ENCODE data around the gene FANK1.

Gene FANK1

GRCh38 chr10:125995726-125996304 is 99.5 kb downstream of the FANK1 start:
- Histone ChIP-seq H3K4me3 (ENCODE audit: low read depth in 1 of 2, low read length in 2 of 2) (no peak overlapping the region), H3K36me3 (ENCODE audit: insufficient read depth, low read length) (no peaks in the 10 kb centered on the region), H3K9ac (ENCODE audit: low read length) (no peak overlapping the region)

GRCh38 chr10:125997586-125997985 is 101.2 kb downstream of the FANK1 start:
- H3K9ac ChIP-seq (ENCODE audit: low read length), result no peak overlapping the region
- H3K4me3 ChIP-seq (ENCODE audit: low read depth in 1 of 2, low read length in 2 of 2), result no peak overlapping the region
- no peaks in the 10 kb centered on the region for H3K36me3 ChIP-seq (ENCODE audit: insufficient read depth, low read length)
- H3K27me3 ChIP-seq (ENCODE audit: control insufficient read depth in 1 of 2, insufficient read depth in 2 of 2, low read length in 2 of 2), result no peaks in the 10 kb centered on the region
- H3K27ac ChIP-seq (ENCODE audit: low read depth, low read length), result no peak overlapping the region
- H3K4me1 ChIP-seq (ENCODE audit: insufficient read depth, low read length), result no peaks in the 10 kb centered on the region
- no peaks in the 10 kb centered on the region for H3K9me3 ChIP-seq (ENCODE audit: low read length)

More at GRCh38 chr10:125995726-125996304, 99.5 kb downstream of the FANK1 start:
- Histone ChIP-seq H3K4me1 (ENCODE audit: insufficient read depth, low read length) (no peaks in the 10 kb centered on the region), H3K27me3 (ENCODE audit: control insufficient read depth in 1 of 2, insufficient read depth in 2 of 2, low read length in 2 of 2) (no peaks in the 10 kb centered on the region), H3K9me3 (ENCODE audit: low read length) (no peaks in the 10 kb centered on the region), H3K27ac (ENCODE audit: low read depth, low read length) (no peak overlapping the region)

- H3K27ac ChIP-seq (ENCODE audit: low read depth, low read length), result no peak overlapping the region
- H3K4me1 ChIP-seq (ENCODE audit: insufficient read depth, low read length), result no peaks in the 10 kb centered on the region
- no peak overlapping the region for H3K9ac ChIP-seq (ENCODE audit: low read length)
- no peaks in the 10 kb centered on the region for H3K36me3 ChIP-seq (ENCODE audit: insufficient read depth, low read length)
- no peaks in the 10 kb centered on the region for H3K9me3 ChIP-seq (ENCODE audit: low read length)
- H3K4me3 ChIP-seq (ENCODE audit: low read depth in 1 of 2, low read length in 2 of 2), result no peak overlapping the region
- no peaks in the 10 kb centered on the region for H3K27me3 ChIP-seq (ENCODE audit: control insufficient read depth in 1 of 2, insufficient read depth in 2 of 2, low read length in 2 of 2)
Measured at GRCh38 chr10:125999694-126000093, 103.3 kb downstream of the FANK1 start.

GRCh38 chr10:126001576-126001975 is 105.2 kb downstream of the FANK1 start:
- Histone ChIP-seq H3K9ac (ENCODE audit: low read length) (no peak overlapping the region), H3K4me3 (ENCODE audit: low read depth in 1 of 2, low read length in 2 of 2) (no peak overlapping the region), H3K27me3 (ENCODE audit: control insufficient read depth in 1 of 2, insufficient read depth in 2 of 2, low read length in 2 of 2) (no peaks in the 10 kb centered on the region), H3K9me3 (ENCODE audit: low read length) (no peaks in the 10 kb centered on the region), H3K36me3 (ENCODE audit: insufficient read depth, low read length) (no peaks in the 10 kb centered on the region), H3K4me1 (ENCODE audit: insufficient read depth, low read length) (no peaks in the 10 kb centered on the region), H3K27ac (ENCODE audit: low read depth, low read length) (no peak overlapping the region)

GRCh38 chr10:126004752-126005151 is 108.4 kb downstream of the FANK1 start:
- Histone ChIP-seq H3K36me3 (ENCODE audit: insufficient read depth, low read length) (no peaks in the 10 kb centered on the region), H3K27me3 (ENCODE audit: control insufficient read depth in 1 of 2, insufficient read depth in 2 of 2, low read length in 2 of 2) (no peaks in the 10 kb centered on the region), H3K27ac (ENCODE audit: low read depth, low read length) (no peak overlapping the region), H3K4me1 (ENCODE audit: insufficient read depth, low read length) (no peaks in the 10 kb centered on the region), H3K4me3 (ENCODE audit: low read depth in 1 of 2, low read length in 2 of 2) (no peak overlapping the region), H3K9ac (ENCODE audit: low read length) (no peak overlapping the region), H3K9me3 (ENCODE audit: low read length) (no peaks in the 10 kb centered on the region)

GRCh38 chr10:126006264-126006663 is 109.9 kb downstream of the FANK1 start:
- Histone ChIP-seq H3K27ac (ENCODE audit: low read depth, low read length) (no peak overlapping the region), H3K9ac (ENCODE audit: low read length) (no peak overlapping the region), H3K27me3 (ENCODE audit: control insufficient read depth in 1 of 2, insufficient read depth in 2 of 2, low read length in 2 of 2) (no peaks in the 10 kb centered on the region), H3K36me3 (ENCODE audit: insufficient read depth, low read length) (no peaks in the 10 kb centered on the region), H3K4me1 (ENCODE audit: insufficient read depth, low read length) (no peaks in the 10 kb centered on the region), H3K4me3 (ENCODE audit: low read depth in 1 of 2, low read length in 2 of 2) (no peak overlapping the region), H3K9me3 (ENCODE audit: low read length) (no peaks in the 10 kb centered on the region)

- Histone ChIP-seq H3K27me3 (ENCODE audit: control insufficient read depth in 1 of 2, insufficient read depth in 2 of 2, low read length in 2 of 2) (no peaks in the 10 kb centered on the region), H3K36me3 (ENCODE audit: insufficient read depth, low read length) (no peaks in the 10 kb centered on the region), H3K9me3 (ENCODE audit: low read length) (no peaks in the 10 kb centered on the region), H3K9ac (ENCODE audit: low read length) (no peak overlapping the region), H3K4me1 (ENCODE audit: insufficient read depth, low read length) (no peaks in the 10 kb centered on the region), H3K4me3 (ENCODE audit: low read depth in 1 of 2, low read length in 2 of 2) (no peak overlapping the region), H3K27ac (ENCODE audit: low read depth, low read length) (no peak overlapping the region)
Measured at GRCh38 chr10:126006906-126007305, 110.5 kb downstream of the FANK1 start.

- Histone ChIP-seq H3K27me3 (ENCODE audit: control insufficient read depth in 1 of 2, insufficient read depth in 2 of 2, low read length in 2 of 2) (no peaks in the 10 kb centered on the region), H3K9ac (ENCODE audit: low read length) (no peak overlapping the region), H3K36me3 (ENCODE audit: insufficient read depth, low read length) (no peaks in the 10 kb centered on the region), H3K27ac (ENCODE audit: low read depth, low read length) (no peak overlapping the region), H3K4me1 (ENCODE audit: insufficient read depth, low read length) (no peaks in the 10 kb centered on the region), H3K4me3 (ENCODE audit: low read depth in 1 of 2, low read length in 2 of 2) (no peak overlapping the region), H3K9me3 (ENCODE audit: low read length) (no peaks in the 10 kb centered on the region)
Measured at GRCh38 chr10:126009650-126010049, 113.3 kb downstream of the FANK1 start.

GRCh38 chr10:126011995-126012394 is 115.6 kb downstream of the FANK1 start:
- H3K4me1 ChIP-seq (ENCODE audit: insufficient read depth, low read length), result no peaks in the 10 kb centered on the region
- H3K9me3 ChIP-seq (ENCODE audit: low read length), result no peaks in the 10 kb centered on the region
- H3K27me3 ChIP-seq (ENCODE audit: control insufficient read depth in 1 of 2, insufficient read depth in 2 of 2, low read length in 2 of 2), result no peaks in the 10 kb centered on the region
- H3K9ac ChIP-seq (ENCODE audit: low read length), result no peak overlapping the region
- no peak overlapping the region for H3K4me3 ChIP-seq (ENCODE audit: low read depth in 1 of 2, low read length in 2 of 2)
- H3K27ac ChIP-seq (ENCODE audit: low read depth, low read length), result no peak overlapping the region
- H3K36me3 ChIP-seq (ENCODE audit: insufficient read depth, low read length), result no peaks in the 10 kb centered on the region

GRCh38 chr10:126012485-126012884 is 116.1 kb downstream of the FANK1 start:
- Histone ChIP-seq H3K4me3 (ENCODE audit: low read depth in 1 of 2, low read length in 2 of 2) (no peak overlapping the region), H3K9me3 (ENCODE audit: low read length) (no peaks in the 10 kb centered on the region), H3K27ac (ENCODE audit: low read depth, low read length) (no peak overlapping the region), H3K9ac (ENCODE audit: low read length) (no peak overlapping the region), H3K4me1 (ENCODE audit: insufficient read depth, low read length) (no peaks in the 10 kb centered on the region), H3K36me3 (ENCODE audit: insufficient read depth, low read length) (no peaks in the 10 kb centered on the region), H3K27me3 (ENCODE audit: control insufficient read depth in 1 of 2, insufficient read depth in 2 of 2, low read length in 2 of 2) (no peaks in the 10 kb centered on the region)

- Histone ChIP-seq H3K4me1 (ENCODE audit: insufficient read depth, low read length) (no peaks in the 10 kb centered on the region), H3K36me3 (ENCODE audit: insufficient read depth, low read length) (no peaks in the 10 kb centered on the region), H3K9me3 (ENCODE audit: low read length) (no peaks in the 10 kb centered on the region), H3K4me3 (ENCODE audit: low read depth in 1 of 2, low read length in 2 of 2) (no peak overlapping the region), H3K27ac (ENCODE audit: low read depth, low read length) (no peak overlapping the region), H3K27me3 (ENCODE audit: control insufficient read depth in 1 of 2, insufficient read depth in 2 of 2, low read length in 2 of 2) (no peaks in the 10 kb centered on the region), H3K9ac (ENCODE audit: low read length) (no peak overlapping the region)
Measured at GRCh38 chr10:126013489-126014281, 117.3 kb downstream of the FANK1 start.

- H3K27me3 ChIP-seq (ENCODE audit: control insufficient read depth in 1 of 2, insufficient read depth in 2 of 2, low read length in 2 of 2), result no peaks in the 10 kb centered on the region
- H3K4me3 ChIP-seq (ENCODE audit: low read depth in 1 of 2, low read length in 2 of 2), result no peak overlapping the region
- H3K27ac ChIP-seq (ENCODE audit: low read depth, low read length), result no peak overlapping the region
- H3K36me3 ChIP-seq (ENCODE audit: insufficient read depth, low read length), result no peaks in the 10 kb centered on the region
- no peak overlapping the region for H3K9ac ChIP-seq (ENCODE audit: low read length)
- H3K9me3 ChIP-seq (ENCODE audit: low read length), result no peaks in the 10 kb centered on the region
- no peaks in the 10 kb centered on the region for H3K4me1 ChIP-seq (ENCODE audit: insufficient read depth, low read length)
Measured at GRCh38 chr10:126014309-126014708, 117.9 kb downstream of the FANK1 start.
